GM21526 (cell line): ENCODE results near the gene CEACAM5.

Experiments
- ATAC-seq: cut with Tn5 transposase; IDR thresholded peaks from one replicate; pipeline ENCODE4 v1.9.1; 2021; ENCODE audit warnings: moderate library complexity; ENCODE audit not compliant: unreplicated experiment, low FRiP score

Gene CEACAM5

GRCh38 chr19:41708481-41708880 lies at the start of gene CEACAM5:
CEACAM5 (plus strand) TSS chr19:41708626; CDS start chr19:41708732, 106 bp downstream.
- ATAC-seq = no peak

- ATAC-seq = no peak
Measured at GRCh38 chr19:41666075-41666474, 42.4 kb upstream of the CEACAM5 start.

- no peak for ATAC-seq
Measured at GRCh38 chr19:41668315-41668714, 40.1 kb upstream of the CEACAM5 start.

GRCh38 chr19:41670755-41671154 lies 37.7 kb upstream of the CEACAM5 start:
- no peak for ATAC-seq

GRCh38 chr19:41671486-41671885 lies 36.9 kb upstream of the CEACAM5 start:
- ATAC-seq = no peak

- ATAC-seq = no peak
Measured at GRCh38 chr19:41682437-41682836, 26.0 kb upstream of the CEACAM5 start.

GRCh38 chr19:41687419-41687818 lies 21.0 kb upstream of the CEACAM5 start:
- no peak for ATAC-seq

GRCh38 chr19:41688098-41688497 lies 20.3 kb upstream of the CEACAM5 start, which contains the start of gene CEACAM7:
CEACAM7 (minus strand) TSS chr19:41688270; CDS start chr19:41688165, 105 bp downstream.
- ATAC-seq = no peak

GRCh38 chr19:41688687-41689086 lies 19.7 kb upstream of the CEACAM5 start:
- no peak for ATAC-seq

GRCh38 chr19:41689993-41690800 lies 18.2 kb upstream of the CEACAM5 start:
- ATAC-seq = no peak

GRCh38 chr19:41690801-41691065 lies 17.7 kb upstream of the CEACAM5 start:
- ATAC-seq = no peak

- ATAC-seq = no peak
Measured at GRCh38 chr19:41691268-41691970, 17.0 kb upstream of the CEACAM5 start.

GRCh38 chr19:41694196-41694595 lies 14.2 kb upstream of the CEACAM5 start:
- no peak for ATAC-seq

- no peak for ATAC-seq
Measured at GRCh38 chr19:41694831-41695635, 13.4 kb upstream of the CEACAM5 start.

GRCh38 chr19:41695745-41696144 lies 12.7 kb upstream of the CEACAM5 start:
- no peak for ATAC-seq

- no peak for ATAC-seq
Measured at GRCh38 chr19:41696402-41697197, 11.8 kb upstream of the CEACAM5 start.

GRCh38 chr19:41697198-41697855 lies 11.1 kb upstream of the CEACAM5 start:
- ATAC-seq = no peak

- no peak for ATAC-seq
Measured at GRCh38 chr19:41698746-41699230, 9.6 kb upstream of the CEACAM5 start.

- ATAC-seq = no peak
Measured at GRCh38 chr19:41699231-41699967, 9.0 kb upstream of the CEACAM5 start.
